Activated CD8-positive, alpha-beta memory T cell treated with anti-CD3 and anti-CD28 coated beads, Interleukin-2, amount 10 ng/mL, durations not matched to agents 7 days and 5 days (primary cell): ENCODE results near the gene PCBD1. TPM values are rescaled to one million over a fixed set of nuclear protein-coding genes. Genes with fewer than 3 reads are reported as not detected.

Experiments
- ATAC-seq: fragments of 150-1000 bp; cut with Tn5 transposase; one replicate; pipeline ENCODE4 v1.10.0; 2021; ENCODE audit warnings: moderate library complexity
- CTCF ChIA-PET: fragments of 350-600 bp; sonication (Branson Sonifier 250); formaldehyde crosslinking; loops from one replicate; lab custom pipeline; 2021; ENCODE audit warnings: antibody characterized with exemption; lab: Charles Lee
- DNase-seq: peaks from one replicate; pipeline ENCODE4 v3.0.0-alpha.2; 2020
- H3K27ac Mint-ChIP-seq: one replicate; pipeline ENCODE4 v1.8.0; 2021; ENCODE audit warnings: mild to moderate bottlenecking, mixed read lengths
- H3K27me3 Mint-ChIP-seq: one replicate; pipeline ENCODE4 v1.8.0; 2021; ENCODE audit warnings: mixed read lengths
- H3K36me3 Mint-ChIP-seq: one replicate; pipeline ENCODE4 v1.8.0; 2021; ENCODE audit warnings: mild to moderate bottlenecking, mixed read lengths
- H3K4me1 Mint-ChIP-seq: one replicate; pipeline ENCODE4 v1.8.0; 2021; ENCODE audit warnings: mixed read lengths
- H3K4me3 Mint-ChIP-seq: one replicate; pipeline ENCODE4 v1.8.0; 2021; ENCODE audit warnings: mild to moderate bottlenecking, moderate library complexity, mixed read lengths
- H3K9me3 Mint-ChIP-seq: one replicate; pipeline ENCODE4 v1.8.0; 2022; ENCODE audit warnings: low read depth, mixed read lengths
- total RNA-seq, 2 experiments: library from RNA; stranded (reverse); gene quantifications; one replicate each; pipeline ENCODE4 v1.2.3, GENCODE V29; 2021

Gene PCBD1
- total RNA-seq, 2 experiments from 2014 or later, result 37.1 to 38.4 TPM

GRCh38 chr10:70913893-70914240, 25.5 kb upstream of the PCBD1 start:
- no peak for ATAC-seq
- Mint-ChIP-seq H3K36me3 (no peaks in the 10 kb centered on the region), H3K27ac (no peak overlapping the region), H3K9me3 (no peaks in the 10 kb centered on the region), H3K4me1 (no peaks in the 10 kb centered on the region), H3K27me3 (peaks cover 5% of the 10 kb centered on the region), H3K4me3 (no peak overlapping the region)
- DNase-seq, result no peak
- CTCF ChIA-PET, result no interaction called here

- CTCF ChIA-PET, result no interaction called here
- ATAC-seq, result no peak
- Mint-ChIP-seq H3K4me3 (no peak overlapping the region), H3K36me3 (no peaks in the 10 kb centered on the region), H3K4me1 (no peaks in the 10 kb centered on the region), H3K9me3 (no peaks in the 10 kb centered on the region), H3K27ac (no peak overlapping the region), H3K27me3 (peaks cover 5% of the 10 kb centered on the region)
- no peak for DNase-seq
Observed at GRCh38 chr10:70913191-70913892, 25.0 kb upstream of the PCBD1 start.

GRCh38 chr10:70912556-70912955, 24.2 kb upstream of the PCBD1 start:
- peaks cover 5% of the 10 kb centered on the region for H3K27me3 Mint-ChIP-seq
- H3K36me3 Mint-ChIP-seq, result no peaks in the 10 kb centered on the region
- ATAC-seq, result no peak
- no peak overlapping the region for H3K4me3 Mint-ChIP-seq
- CTCF ChIA-PET, result no interaction called here
- no peak overlapping the region for H3K27ac Mint-ChIP-seq
- H3K4me1 Mint-ChIP-seq, result no peaks in the 10 kb centered on the region
- DNase-seq, result no peak
- no peaks in the 10 kb centered on the region for H3K9me3 Mint-ChIP-seq

- ATAC-seq (no peak), DNase-seq (no peak)
- Mint-ChIP-seq H3K4me3 (no peak overlapping the region), H3K9me3 (no peaks in the 10 kb centered on the region), H3K27me3 (peaks cover 5% of the 10 kb centered on the region), H3K4me1 (no peaks in the 10 kb centered on the region), H3K36me3 (no peaks in the 10 kb centered on the region), H3K27ac (no peak overlapping the region)
- CTCF ChIA-PET, result no interaction called here
Observed at GRCh38 chr10:70911386-70911785, 23.0 kb upstream of the PCBD1 start.

GRCh38 chr10:70910486-70911341, 22.3 kb upstream of the PCBD1 start:
- Mint-ChIP-seq H3K36me3 (no peaks in the 10 kb centered on the region), H3K27me3 (peaks cover 4% of the 10 kb centered on the region), H3K4me3 (no peak overlapping the region), H3K9me3 (no peaks in the 10 kb centered on the region), H3K4me1 (no peaks in the 10 kb centered on the region), H3K27ac (no peak overlapping the region)
- DNase-seq (no peak), ATAC-seq (no peak)
- CTCF ChIA-PET, result no interaction called here

- H3K4me3 Mint-ChIP-seq, result no peak overlapping the region
- H3K4me1 Mint-ChIP-seq, result no peaks in the 10 kb centered on the region
- ATAC-seq (no peak), DNase-seq (no peak)
- H3K9me3 Mint-ChIP-seq, result no peaks in the 10 kb centered on the region
- CTCF ChIA-PET, result no interaction called here
- H3K27ac Mint-ChIP-seq, result no peak overlapping the region
- no peaks in the 10 kb centered on the region for H3K36me3 Mint-ChIP-seq
- H3K27me3 Mint-ChIP-seq, result peaks cover 6% of the 10 kb centered on the region
Observed at GRCh38 chr10:70909326-70909935, 21.1 kb upstream of the PCBD1 start.

- peaks cover 6% of the 10 kb centered on the region for H3K27me3 Mint-ChIP-seq
- no peak for ATAC-seq
- no peak overlapping the region for H3K27ac Mint-ChIP-seq
- H3K9me3 Mint-ChIP-seq, result no peaks in the 10 kb centered on the region
- no peak overlapping the region for H3K4me3 Mint-ChIP-seq
- H3K4me1 Mint-ChIP-seq, result no peaks in the 10 kb centered on the region
- H3K36me3 Mint-ChIP-seq, result no peaks in the 10 kb centered on the region
- DNase-seq, result no peak
- CTCF ChIA-PET, result no interaction called here
Observed at GRCh38 chr10:70908406-70909296, 20.3 kb upstream of the PCBD1 start.

- no peaks in the 10 kb centered on the region for H3K9me3 Mint-ChIP-seq
- DNase-seq (no peak), ATAC-seq (no peak)
- peaks cover 3% of the 10 kb centered on the region for H3K27me3 Mint-ChIP-seq
- no peaks in the 10 kb centered on the region for H3K4me1 Mint-ChIP-seq
- no peak overlapping the region for H3K27ac Mint-ChIP-seq
- no peak overlapping the region for H3K4me3 Mint-ChIP-seq
- no peaks in the 10 kb centered on the region for H3K36me3 Mint-ChIP-seq
- CTCF ChIA-PET, result no interaction called here
Observed at GRCh38 chr10:70907637-70908405, 19.5 kb upstream of the PCBD1 start.

- no peak for DNase-seq
- H3K4me1 Mint-ChIP-seq, result no peaks in the 10 kb centered on the region
- no peaks in the 10 kb centered on the region for H3K36me3 Mint-ChIP-seq
- ATAC-seq, result no peak
- CTCF ChIA-PET, result interaction anchor here (0.6 to 1.2 kb wide), 2 partner anchors 16 to 23 kb away, joined by 3 read pairs; no protein-coding TSS in a partner anchor
- no peak overlapping the region for H3K4me3 Mint-ChIP-seq
- no peaks in the 10 kb centered on the region for H3K9me3 Mint-ChIP-seq
- no peak overlapping the region for H3K27ac Mint-ChIP-seq
- H3K27me3 Mint-ChIP-seq, result peaks cover 3% of the 10 kb centered on the region
Observed at GRCh38 chr10:70906953-70907636, 18.7 kb upstream of the PCBD1 start.

- peaks cover 3% of the 10 kb centered on the region for H3K27me3 Mint-ChIP-seq
- ATAC-seq (no peak), DNase-seq (no peak)
- H3K4me3 Mint-ChIP-seq, result no peak overlapping the region
- no peaks in the 10 kb centered on the region for H3K9me3 Mint-ChIP-seq
- H3K4me1 Mint-ChIP-seq, result no peaks in the 10 kb centered on the region
- no peaks in the 10 kb centered on the region for H3K36me3 Mint-ChIP-seq
- CTCF ChIA-PET, result interaction anchor here (0.6 to 1.2 kb wide), 3 partner anchors 17 to 28 kb away, joined by 3 read pairs; no protein-coding TSS in a partner anchor
- no peak overlapping the region for H3K27ac Mint-ChIP-seq
Observed at GRCh38 chr10:70906031-70906783, 17.8 kb upstream of the PCBD1 start.

GRCh38 chr10:70905071-70906021, 17.0 kb upstream of the PCBD1 start:
- DNase-seq (no peak), ATAC-seq (no peak)
- Mint-ChIP-seq H3K9me3 (no peaks in the 10 kb centered on the region), H3K27me3 (peaks cover 3% of the 10 kb centered on the region), H3K27ac (no peak overlapping the region), H3K4me1 (no peaks in the 10 kb centered on the region), H3K36me3 (no peaks in the 10 kb centered on the region), H3K4me3 (no peak overlapping the region)
- CTCF ChIA-PET, result interaction anchor here (1.2 to 1.4 kb wide), 2 partner anchors 15 to 27 kb away, joined by 3 read pairs; no protein-coding TSS in a partner anchor
